NCI-H2171 (cell line): Measurements from ENCODE around the gene RPAP3.

Experiments used
- DNase-seq: peaks from one replicate; lab custom pipeline; 2025; lab: John Stamatoyannopoulos, UW

Gene RPAP3

GRCh38 chr12:47705566-47706425 is at the start of gene RPAP3:
RPAP3 (minus strand) TSS chr12:47706030; CDS start chr12:47702840, 3,190 bp downstream.
- peak; percentile 95 for DNase-seq

- no peak for DNase-seq
These were observed 49.1 kb upstream of the RPAP3 start for GRCh38 chr12:47754881-47755280.

- DNase-seq: no peak
These were observed 48.3 kb upstream of the RPAP3 start for GRCh38 chr12:47754126-47754525.

GRCh38 chr12:47753021-47754001 is 47.5 kb upstream of the RPAP3 start:
- DNase-seq: no peak

- no peak for DNase-seq
These were observed 46.7 kb upstream of the RPAP3 start for GRCh38 chr12:47752552-47752951.

- no peak for DNase-seq
These were observed 46.3 kb upstream of the RPAP3 start for GRCh38 chr12:47752121-47752520.

GRCh38 chr12:47751561-47751960 is 45.7 kb upstream of the RPAP3 start:
- DNase-seq: no peak

GRCh38 chr12:47750916-47751470 is 45.2 kb upstream of the RPAP3 start:
- no peak for DNase-seq

GRCh38 chr12:47750229-47750798 is 44.5 kb upstream of the RPAP3 start:
- DNase-seq: no peak

- DNase-seq: no peak
These were observed 43.1 kb upstream of the RPAP3 start for GRCh38 chr12:47748899-47749298.

- no peak for DNase-seq
These were observed 42.6 kb upstream of the RPAP3 start for GRCh38 chr12:47748507-47748828.

- DNase-seq: no peak
These were observed 42.0 kb upstream of the RPAP3 start for GRCh38 chr12:47747596-47748506.

- DNase-seq: no peak
These were observed 41.3 kb upstream of the RPAP3 start for GRCh38 chr12:47747126-47747525.

- DNase-seq: no peak
These were observed 40.7 kb upstream of the RPAP3 start for GRCh38 chr12:47746523-47746922.

- DNase-seq: no peak
These were observed 40.2 kb upstream of the RPAP3 start for GRCh38 chr12:47746073-47746472.

GRCh38 chr12:47745485-47746041 is 39.7 kb upstream of the RPAP3 start:
- no peak for DNase-seq

GRCh38 chr12:47744778-47745436 is 39.1 kb upstream of the RPAP3 start:
- no peak for DNase-seq

- peak; percentile 33 for DNase-seq
These were observed 38.3 kb upstream of the RPAP3 start for GRCh38 chr12:47744005-47744651.

GRCh38 chr12:47743311-47743860 is 37.6 kb upstream of the RPAP3 start:
- no peak for DNase-seq
